B cell (primary cell): ENCODE results near the gene TMEM138. TPM values are rescaled to one million over a fixed set of nuclear protein-coding genes. Genes with fewer than 3 reads are reported as not detected.
A peak's percentile ranks its signal among the peaks of the same experiment; 100 is the strongest.

ENCODE experiments used
- ATAC-seq: fragments of 200-7000 bp; cut with Tn5 transposase; one replicate; pipeline ENCODE4 v1.10.0; 2021; ENCODE audit warnings: low read depth, mild to moderate bottlenecking, moderate number of reproducible peaks, moderate library complexity
- CTCF ChIA-PET: fragments of 350-600 bp; sonication (Branson Sonifier 250); formaldehyde crosslinking; loops from one replicate; lab custom pipeline; 2021; ENCODE audit warnings: antibody characterized with exemption, inconsistent platforms; lab: Charles Lee
- POLR2A ChIA-PET: fragments of 350-600 bp; sonication (Branson Sonifier 250); formaldehyde crosslinking; loops from one replicate; lab custom pipeline; 2021; ENCODE audit warnings: antibody characterized with exemption; lab: Charles Lee
- DNase-seq: peaks from one replicate; pipeline ENCODE4 v3.0.0; 2013
- H2AFZ ChIP-seq: 2 replicates; pipeline ENCODE4 v1.6.1; 2012; ENCODE audit warnings: mild to moderate bottlenecking, low read depth, low read length; ENCODE audit not compliant: insufficient read depth, poor library complexity, severe bottlenecking
- H3K27ac ChIP-seq, 2 donors: 1 replicate in 1 of 2; 2 replicates in 1 of 2; pipeline ENCODE4 v1.5.1; 2012 to 2013; ENCODE audit warnings: low read length in 2 of 2, mild to moderate bottlenecking in 2 of 2, moderate library complexity in 1 of 2
- H3K27me3 ChIP-seq, 4 experiments: fragments of 200-600 bp in 1 of 4; sonication (generic) in 1 of 4; replicated peaks in 1 of 4; 1 replicate in 2 of 4; 2 replicates in 2 of 4; pipeline versions ENCODE4 v1.6.1 to v1.7.0; 2013 to 2016; ENCODE audit warnings: low read length in 3 of 4, mild to moderate bottlenecking in 2 of 4, mixed read lengths in 1 of 4, moderate library complexity in 1 of 4; ENCODE audit not compliant: insufficient read depth in 4 of 4, control insufficient read depth in 3 of 4; ENCODE audit errors: control extremely low read depth in 1 of 4
- H3K36me3 ChIP-seq, 2 experiments: replicated peaks in 1 of 2; 1 replicate in 1 of 2; 2 replicates in 1 of 2; pipeline versions ENCODE4 v1.6.1 to v1.7.1; 2013; ENCODE audit warnings: low read length in 1 of 2; ENCODE audit not compliant: insufficient read depth in 2 of 2, control insufficient read depth in 1 of 2; ENCODE audit errors: control extremely low read depth in 1 of 2, extremely low read depth in 1 of 2
- H3K4me1 ChIP-seq, 2 donors: fragments of 200-600 bp in 1 of 2; sonication (generic) in 1 of 2; 1 replicate in 1 of 2; 2 replicates in 1 of 2; pipeline versions ENCODE4 v1.5.1 to v1.6.1; 2013 to 2017; ENCODE audit warnings: low read length in 2 of 2; ENCODE audit not compliant: control insufficient read depth in 2 of 2, insufficient read depth in 2 of 2
- H3K4me2 ChIP-seq: replicated peaks from 2 replicates; pipeline ENCODE3; 2012; ENCODE audit warnings: mild to moderate bottlenecking, low read depth, low read length; ENCODE audit not compliant: poor library complexity, severe bottlenecking
- H3K4me3 ChIP-seq, 5 experiments: fragments of 200-600 bp in 1 of 5; sonication (generic) in 1 of 5; 1 replicate in 3 of 5; 2 replicates in 2 of 5; pipeline versions ENCODE4 v1.5.1 to v1.7.0; 2011 to 2016; ENCODE audit warnings: low read length in 4 of 5, mild to moderate bottlenecking in 4 of 5, low read depth in 2 of 5, control low read depth in 1 of 5, moderate library complexity in 1 of 5; ENCODE audit not compliant: insufficient read depth in 1 of 5; ENCODE audit errors: control extremely low read depth in 1 of 5, extremely low read depth in 1 of 5
- H3K79me2 ChIP-seq: fragments of 200-600 bp; sonication (generic); one replicate; pipeline ENCODE4 v1.6.0; 2016; ENCODE audit warnings: low read length; ENCODE audit not compliant: control insufficient read depth, insufficient read depth
- H3K9ac ChIP-seq: fragments of 200-600 bp; sonication (generic); 2 replicates; pipeline ENCODE4 v1.6.1; 2017; ENCODE audit warnings: mild to moderate bottlenecking, low read length, moderate library complexity
- H3K9me3 ChIP-seq, 3 donors: one replicate each; pipeline versions ENCODE4 v1.6.1 to v1.7.1; 2013; ENCODE audit warnings: low read length in 2 of 3; ENCODE audit not compliant: control insufficient read depth in 2 of 3, insufficient read depth in 1 of 3; ENCODE audit errors: control extremely low read depth in 1 of 3
- H4K20me1 ChIP-seq: 2 replicates; pipeline ENCODE4 v1.6.0; 2012; ENCODE audit warnings: mild to moderate bottlenecking, low read length; ENCODE audit not compliant: insufficient read depth, control insufficient read depth, poor library complexity, severe bottlenecking
- H3K27ac Mint-ChIP-seq: one replicate; pipeline ENCODE4 v1.8.0; 2021; ENCODE audit warnings: mixed read lengths
- H3K27me3 Mint-ChIP-seq: one replicate; pipeline ENCODE4 v1.8.0; 2021; ENCODE audit warnings: mixed read lengths
- H3K4me1 Mint-ChIP-seq: one replicate; pipeline ENCODE4 v1.8.0; 2021; ENCODE audit warnings: mixed read lengths
- H3K4me3 Mint-ChIP-seq: one replicate; pipeline ENCODE4 v1.8.0; 2021; ENCODE audit warnings: mixed read lengths
- H3K9me3 Mint-ChIP-seq: one replicate; pipeline ENCODE4 v1.8.0; 2022; ENCODE audit warnings: mixed read lengths; ENCODE audit not compliant: insufficient read depth
- EZH2 ChIP-seq: IDR thresholded peaks from 2 replicates; pipeline ENCODE4 v1.6.1; 2012; ENCODE audit warnings: borderline replicate concordance, low read depth, mild to moderate bottlenecking, moderate library complexity, low read length; ENCODE audit not compliant: insufficient read depth, poor library complexity, severe bottlenecking
- WGBS: methylation state at CpG from one replicate; pipeline ENCODE4 v1.1.5; 2013; ENCODE audit warnings: missing lambda C conversion rate; ENCODE audit not compliant: insufficient coverage; 5-methylcytosine and 5-hydroxymethylcytosine counted together
- intact Hi-C: fragments of 100-400 bp; cut with micrococcal nuclease; formaldehyde crosslinking; loops from one replicate; pipeline ENCODE4 v1.10.0; 2022
- polyA plus RNA-seq: library from polyadenylated mRNA; depleted of rRNA; stranded (reverse); fragments of >200 nt; gene quantifications from 2 replicates; pipeline ENCODE4 v1.2.3, GENCODE V29; 2012
- total RNA-seq, 2 donors: library from RNA; stranded (reverse); fragments of 120-200 nt in 1 of 2; gene quantifications; 1 replicate in 1 of 2; 2 replicates in 1 of 2; pipeline versions ENCODE4 v1.2.3 to v1.2.4, GENCODE V29; 2013 to 2022
- TF ChIP-seq, protein P1 (sequence below): fragments of 200-600 bp; IDR thresholded peaks from one replicate; pipeline ENCODE4 v1.8.0; 2022; ENCODE audit warnings: antibody characterized with exemption, mild to moderate bottlenecking

TMEM138 gene
- total and polyA plus RNA-seq, 2 donors (not counting 1 experiment from before 2014, with no cell fraction given), result 66.6 to 84.3 TPM

- peaks cover 4% of the 10 kb centered on the region for H3K79me2 ChIP-seq
- peaks cover 34% of the 10 kb centered on the region for H4K20me1 ChIP-seq
- H3K4me1 ChIP-seq, result peaks cover 0 to 6% of the 10 kb centered on the region in 2 donors
- no peak for DNase-seq
- peaks cover 0 to 55% of the 10 kb centered on the region in 2 experiments for H3K36me3 ChIP-seq
- Mint-ChIP-seq H3K4me3 (no peak overlapping the region), H3K27me3 (no peaks in the 10 kb centered on the region), H3K4me1 (peaks cover 28% of the 10 kb centered on the region), H3K9me3 (no peaks in the 10 kb centered on the region), H3K27ac (peak overlapping the region; percentile 85)
- CTCF ChIA-PET, result interaction anchor here (1.0 to 2.0 kb wide), 2 partner anchors 9 to 12 kb away, joined by 3 to 10 read pairs; partner anchors contain the start of genes DDB1 and TKFC
- no peaks in the 10 kb centered on the region for H3K9me3 ChIP-seq
- no peak for ATAC-seq
- POLR2A ChIA-PET, result interaction anchor here (1.1 to 2.0 kb wide), 2 partner anchors 10 to 16 kb away, joined by 3 to 9 read pairs; partner anchors contain the start of genes CYB561A3 and TMEM138
- WGBS, result 93% methylated on average over 4 of the region's 4 CpGs
- no peak for TF ChIP-seq EZH2
- TF ChIP-seq, protein P1, sequence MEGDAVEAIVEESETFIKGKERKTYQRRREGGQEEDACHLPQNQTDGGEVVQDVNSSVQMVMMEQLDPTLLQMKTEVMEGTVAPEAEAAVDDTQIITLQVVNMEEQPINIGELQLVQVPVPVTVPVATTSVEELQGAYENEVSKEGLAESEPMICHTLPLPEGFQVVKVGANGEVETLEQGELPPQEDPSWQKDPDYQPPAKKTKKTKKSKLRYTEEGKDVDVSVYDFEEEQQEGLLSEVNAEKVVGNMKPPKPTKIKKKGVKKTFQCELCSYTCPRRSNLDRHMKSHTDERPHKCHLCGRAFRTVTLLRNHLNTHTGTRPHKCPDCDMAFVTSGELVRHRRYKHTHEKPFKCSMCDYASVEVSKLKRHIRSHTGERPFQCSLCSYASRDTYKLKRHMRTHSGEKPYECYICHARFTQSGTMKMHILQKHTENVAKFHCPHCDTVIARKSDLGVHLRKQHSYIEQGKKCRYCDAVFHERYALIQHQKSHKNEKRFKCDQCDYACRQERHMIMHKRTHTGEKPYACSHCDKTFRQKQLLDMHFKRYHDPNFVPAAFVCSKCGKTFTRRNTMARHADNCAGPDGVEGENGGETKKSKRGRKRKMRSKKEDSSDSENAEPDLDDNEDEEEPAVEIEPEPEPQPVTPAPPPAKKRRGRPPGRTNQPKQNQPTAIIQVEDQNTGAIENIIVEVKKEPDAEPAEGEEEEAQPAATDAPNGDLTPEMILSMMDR, result no peak
- no peak overlapping the region for H3K4me2 ChIP-seq
- H3K9ac ChIP-seq, result no peak overlapping the region
- H3K27ac ChIP-seq, result peak overlapping the region in 1 of 2 donors; percentile 66
- no peaks in the 10 kb centered on the region for H3K27me3 ChIP-seq
- intact Hi-C loops, result no loop called here
- H3K4me3 ChIP-seq, result no peak overlapping the region
- no peak overlapping the region for H2AFZ ChIP-seq
Measured at GRCh38 chr11:61345170-61345610, 17.0 kb upstream of the TMEM138 start.
